ENCODE data around the gene ZPBP. TPM values are rescaled to one million over a fixed set of nuclear protein-coding genes. Genes with fewer than 3 reads are reported as not detected.

ZPBP gene
- total and polyA plus RNA-seq, 4 donors = 0.05 to 0.17 (median 0.14) TPM; not detected in 1

DNA sequence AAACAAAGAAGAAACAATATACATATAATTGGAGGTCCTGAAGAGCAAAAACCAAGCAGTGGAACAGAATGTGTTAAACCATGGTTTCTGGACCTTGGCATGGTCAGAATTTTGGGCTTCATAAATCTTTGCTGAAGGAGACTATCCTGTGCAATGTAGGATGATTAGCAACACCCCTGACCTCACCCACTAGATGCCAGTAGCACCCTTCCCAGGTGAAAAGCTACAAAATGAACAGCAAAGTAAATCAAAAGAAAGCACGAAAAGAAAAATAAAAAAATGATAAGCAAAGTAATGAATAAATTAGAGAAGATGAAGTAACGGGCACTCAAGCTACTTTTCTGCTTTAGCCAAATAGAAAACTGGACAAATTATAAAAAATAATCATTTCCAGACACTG is 19.2 kb upstream of the ZPBP start:
- TF ChIP-seq FOXA1 (IDR thresholded peaks at IDR 0.05) (no peak), NR2F2 (IDR thresholded peaks at IDR 0.05) (no peak), RAD21 (IDR thresholded peaks at IDR 0.05) (no peak), HNF4G (IDR thresholded peaks at IDR 0.05) (no peak), EGR1 (IDR thresholded peaks at IDR 0.05; ENCODE audit: low read depth in 2 of 2) (no peak), RXRA (IDR thresholded peaks at IDR 0.05) (no peak), TAF1 (conservative IDR thresholded peaks at IDR 0.05) (no peak), SP1 (IDR thresholded peaks at IDR 0.05) (no peak)
- TF ChIP-seq, protein P1, sequence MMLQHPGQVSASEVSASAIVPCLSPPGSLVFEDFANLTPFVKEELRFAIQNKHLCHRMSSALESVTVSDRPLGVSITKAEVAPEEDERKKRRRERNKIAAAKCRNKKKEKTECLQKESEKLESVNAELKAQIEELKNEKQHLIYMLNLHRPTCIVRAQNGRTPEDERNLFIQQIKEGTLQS (IDR thresholded peaks at IDR 0.05) = no peak
- TF ChIP-seq, protein P2, sequence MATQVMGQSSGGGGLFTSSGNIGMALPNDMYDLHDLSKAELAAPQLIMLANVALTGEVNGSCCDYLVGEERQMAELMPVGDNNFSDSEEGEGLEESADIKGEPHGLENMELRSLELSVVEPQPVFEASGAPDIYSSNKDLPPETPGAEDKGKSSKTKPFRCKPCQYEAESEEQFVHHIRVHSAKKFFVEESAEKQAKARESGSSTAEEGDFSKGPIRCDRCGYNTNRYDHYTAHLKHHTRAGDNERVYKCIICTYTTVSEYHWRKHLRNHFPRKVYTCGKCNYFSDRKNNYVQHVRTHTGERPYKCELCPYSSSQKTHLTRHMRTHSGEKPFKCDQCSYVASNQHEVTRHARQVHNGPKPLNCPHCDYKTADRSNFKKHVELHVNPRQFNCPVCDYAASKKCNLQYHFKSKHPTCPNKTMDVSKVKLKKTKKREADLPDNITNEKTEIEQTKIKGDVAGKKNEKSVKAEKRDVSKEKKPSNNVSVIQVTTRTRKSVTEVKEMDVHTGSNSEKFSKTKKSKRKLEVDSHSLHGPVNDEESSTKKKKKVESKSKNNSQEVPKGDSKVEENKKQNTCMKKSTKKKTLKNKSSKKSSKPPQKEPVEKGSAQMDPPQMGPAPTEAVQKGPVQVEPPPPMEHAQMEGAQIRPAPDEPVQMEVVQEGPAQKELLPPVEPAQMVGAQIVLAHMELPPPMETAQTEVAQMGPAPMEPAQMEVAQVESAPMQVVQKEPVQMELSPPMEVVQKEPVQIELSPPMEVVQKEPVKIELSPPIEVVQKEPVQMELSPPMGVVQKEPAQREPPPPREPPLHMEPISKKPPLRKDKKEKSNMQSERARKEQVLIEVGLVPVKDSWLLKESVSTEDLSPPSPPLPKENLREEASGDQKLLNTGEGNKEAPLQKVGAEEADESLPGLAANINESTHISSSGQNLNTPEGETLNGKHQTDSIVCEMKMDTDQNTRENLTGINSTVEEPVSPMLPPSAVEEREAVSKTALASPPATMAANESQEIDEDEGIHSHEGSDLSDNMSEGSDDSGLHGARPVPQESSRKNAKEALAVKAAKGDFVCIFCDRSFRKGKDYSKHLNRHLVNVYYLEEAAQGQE (IDR thresholded peaks at IDR 0.05) = no peak
- TF ChIP-seq, protein P3, sequence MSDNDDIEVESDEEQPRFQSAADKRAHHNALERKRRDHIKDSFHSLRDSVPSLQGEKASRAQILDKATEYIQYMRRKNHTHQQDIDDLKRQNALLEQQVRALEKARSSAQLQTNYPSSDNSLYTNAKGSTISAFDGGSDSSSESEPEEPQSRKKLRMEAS (IDR thresholded peaks at IDR 0.05) = no peak
- TF ChIP-seq, protein P4, sequence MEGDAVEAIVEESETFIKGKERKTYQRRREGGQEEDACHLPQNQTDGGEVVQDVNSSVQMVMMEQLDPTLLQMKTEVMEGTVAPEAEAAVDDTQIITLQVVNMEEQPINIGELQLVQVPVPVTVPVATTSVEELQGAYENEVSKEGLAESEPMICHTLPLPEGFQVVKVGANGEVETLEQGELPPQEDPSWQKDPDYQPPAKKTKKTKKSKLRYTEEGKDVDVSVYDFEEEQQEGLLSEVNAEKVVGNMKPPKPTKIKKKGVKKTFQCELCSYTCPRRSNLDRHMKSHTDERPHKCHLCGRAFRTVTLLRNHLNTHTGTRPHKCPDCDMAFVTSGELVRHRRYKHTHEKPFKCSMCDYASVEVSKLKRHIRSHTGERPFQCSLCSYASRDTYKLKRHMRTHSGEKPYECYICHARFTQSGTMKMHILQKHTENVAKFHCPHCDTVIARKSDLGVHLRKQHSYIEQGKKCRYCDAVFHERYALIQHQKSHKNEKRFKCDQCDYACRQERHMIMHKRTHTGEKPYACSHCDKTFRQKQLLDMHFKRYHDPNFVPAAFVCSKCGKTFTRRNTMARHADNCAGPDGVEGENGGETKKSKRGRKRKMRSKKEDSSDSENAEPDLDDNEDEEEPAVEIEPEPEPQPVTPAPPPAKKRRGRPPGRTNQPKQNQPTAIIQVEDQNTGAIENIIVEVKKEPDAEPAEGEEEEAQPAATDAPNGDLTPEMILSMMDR (IDR thresholded peaks at IDR 0.05; ENCODE audit: low read depth, low read length, missing input control) = no peak
- TF ChIP-seq, protein P5, sequence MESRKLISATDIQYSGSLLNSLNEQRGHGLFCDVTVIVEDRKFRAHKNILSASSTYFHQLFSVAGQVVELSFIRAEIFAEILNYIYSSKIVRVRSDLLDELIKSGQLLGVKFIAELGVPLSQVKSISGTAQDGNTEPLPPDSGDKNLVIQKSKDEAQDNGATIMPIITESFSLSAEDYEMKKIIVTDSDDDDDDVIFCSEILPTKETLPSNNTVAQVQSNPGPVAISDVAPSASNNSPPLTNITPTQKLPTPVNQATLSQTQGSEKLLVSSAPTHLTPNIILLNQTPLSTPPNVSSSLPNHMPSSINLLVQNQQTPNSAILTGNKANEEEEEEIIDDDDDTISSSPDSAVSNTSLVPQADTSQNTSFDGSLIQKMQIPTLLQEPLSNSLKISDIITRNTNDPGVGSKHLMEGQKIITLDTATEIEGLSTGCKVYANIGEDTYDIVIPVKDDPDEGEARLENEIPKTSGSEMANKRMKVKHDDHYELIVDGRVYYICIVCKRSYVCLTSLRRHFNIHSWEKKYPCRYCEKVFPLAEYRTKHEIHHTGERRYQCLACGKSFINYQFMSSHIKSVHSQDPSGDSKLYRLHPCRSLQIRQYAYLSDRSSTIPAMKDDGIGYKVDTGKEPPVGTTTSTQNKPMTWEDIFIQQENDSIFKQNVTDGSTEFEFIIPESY (IDR thresholded peaks at IDR 0.05) = no peak
- no peaks in the 10 kb centered on the region for H3K27me3 ChIP-seq (ENCODE audit: control insufficient read depth in 4 of 4, insufficient read depth in 4 of 4, low read length in 3 of 4)
- H3K4me1 ChIP-seq (ENCODE audit: control insufficient read depth in 4 of 4, insufficient read depth in 4 of 4, low read length in 3 of 4) = no peaks in the 10 kb centered on the region
- peaks cover 0 to 2% (median 0%) of the 10 kb centered on the region in 4 donors for H3K36me3 ChIP-seq (ENCODE audit: control insufficient read depth in 4 of 4, insufficient read depth in 3 of 4, low read depth in 1 of 4, low read length in 3 of 4)
- peaks cover 4 to 16% (median 8%) of the 10 kb centered on the region in 4 donors for H3K9me3 ChIP-seq (ENCODE audit: control insufficient read depth in 4 of 4, low read length in 3 of 4)
- no peak overlapping the region for H3K27ac ChIP-seq (ENCODE audit: low read depth in 1 of 2, low read length in 2 of 2)
- DNase-seq (ENCODE audit: low spot score) = no peak
- H3K4me3 ChIP-seq (ENCODE audit: low read depth in 1 of 3, low read length in 3 of 3) = no peak overlapping the region
- 73% methylated on average over 2 of the region's 2 CpGs for WGBS
- H3K9ac ChIP-seq (ENCODE audit: low read depth in 1 of 2, low read length in 2 of 2) = no peak overlapping the region

DNA sequence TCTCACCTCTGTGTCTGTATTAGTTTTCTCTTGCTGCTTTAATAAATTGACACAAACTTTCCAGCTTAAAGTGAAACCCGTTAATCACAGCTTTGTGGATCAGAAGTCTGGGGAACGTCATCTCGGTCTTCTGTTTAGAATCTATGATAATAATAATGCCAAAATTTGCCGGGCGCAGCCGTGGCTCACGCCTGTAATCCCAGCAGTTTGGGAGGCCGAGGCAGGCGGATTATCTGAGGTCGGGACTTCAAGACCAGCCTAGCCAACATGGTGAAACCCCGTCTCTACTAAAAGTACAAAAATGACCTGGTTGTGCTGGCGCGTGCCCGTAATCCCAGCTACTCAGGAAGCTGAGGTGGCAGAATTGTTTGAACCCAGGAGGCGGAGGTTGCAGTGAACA is 8.8 kb upstream of the ZPBP start:
- DNase-seq (ENCODE audit: low spot score) = no peak
- H3K9me3 ChIP-seq (ENCODE audit: control insufficient read depth in 4 of 4, low read length in 3 of 4) = no peaks in the 10 kb centered on the region
- 90% methylated on average over 15 of the region's 15 CpGs for WGBS
- H3K4me1 ChIP-seq (ENCODE audit: control insufficient read depth in 4 of 4, insufficient read depth in 4 of 4, low read length in 3 of 4) = no peaks in the 10 kb centered on the region
- no peak overlapping the region for H3K4me3 ChIP-seq (ENCODE audit: low read depth in 1 of 3, low read length in 3 of 3)
- no peak overlapping the region for H3K9ac ChIP-seq (ENCODE audit: low read depth in 1 of 2, low read length in 2 of 2)
- no peak overlapping the region for H3K27ac ChIP-seq (ENCODE audit: low read depth in 1 of 2, low read length in 2 of 2)
- H3K27me3 ChIP-seq (ENCODE audit: control insufficient read depth in 4 of 4, insufficient read depth in 4 of 4, low read length in 3 of 4) = peaks cover 0 to 3% (median 2%) of the 10 kb centered on the region in 4 donors
- H3K36me3 ChIP-seq (ENCODE audit: control insufficient read depth in 4 of 4, insufficient read depth in 3 of 4, low read depth in 1 of 4, low read length in 3 of 4) = no peaks in the 10 kb centered on the region
- TF ChIP-seq EGR1 (IDR thresholded peaks at IDR 0.05; ENCODE audit: low read depth in 2 of 2) = no peak
- no peak for TF ChIP-seq RAD21 (IDR thresholded peaks at IDR 0.05)
- TF ChIP-seq, protein P3 (IDR thresholded peaks at IDR 0.05) = no peak
- no peak for TF ChIP-seq SP1 (IDR thresholded peaks at IDR 0.05)
- TF ChIP-seq, protein P1 (IDR thresholded peaks at IDR 0.05) = no peak
- TF ChIP-seq HNF4G (IDR thresholded peaks at IDR 0.05) = no peak
- TF ChIP-seq, protein P4 (IDR thresholded peaks at IDR 0.05; ENCODE audit: low read depth, low read length, missing input control) = no peak
- TF ChIP-seq FOXA2 (IDR thresholded peaks at IDR 0.05) = no peak
- TF ChIP-seq NR2F2 (IDR thresholded peaks at IDR 0.05) = no peak
- no peak for TF ChIP-seq FOXA1 (IDR thresholded peaks at IDR 0.05)
- no peak for TF ChIP-seq YY1 (IDR thresholded peaks at IDR 0.05)
- TF ChIP-seq, protein P5 (IDR thresholded peaks at IDR 0.05) = no peak
- no peak for TF ChIP-seq JUND (IDR thresholded peaks at IDR 0.05)
- TF ChIP-seq HNF4A (conservative IDR thresholded peaks at IDR 0.05) = no peak
- no peak for TF ChIP-seq RXRA (IDR thresholded peaks at IDR 0.05)
- no peak for TF ChIP-seq GABPA (IDR thresholded peaks at IDR 0.05 in 1 of 2, conservative IDR thresholded peaks at IDR 0.05 in 1 of 2)

All from liver (tissue), 9 donors.